HG02981 (cell line): ENCODE measurements around the gene WDR86.

ENCODE experiments used
- ATAC-seq: cut with Tn5 transposase; IDR thresholded peaks from one replicate; pipeline ENCODE4 v1.9.1; 2021; ENCODE audit warnings: mild to moderate bottlenecking, moderate library complexity; ENCODE audit not compliant: unreplicated experiment

WDR86 gene

DNA sequence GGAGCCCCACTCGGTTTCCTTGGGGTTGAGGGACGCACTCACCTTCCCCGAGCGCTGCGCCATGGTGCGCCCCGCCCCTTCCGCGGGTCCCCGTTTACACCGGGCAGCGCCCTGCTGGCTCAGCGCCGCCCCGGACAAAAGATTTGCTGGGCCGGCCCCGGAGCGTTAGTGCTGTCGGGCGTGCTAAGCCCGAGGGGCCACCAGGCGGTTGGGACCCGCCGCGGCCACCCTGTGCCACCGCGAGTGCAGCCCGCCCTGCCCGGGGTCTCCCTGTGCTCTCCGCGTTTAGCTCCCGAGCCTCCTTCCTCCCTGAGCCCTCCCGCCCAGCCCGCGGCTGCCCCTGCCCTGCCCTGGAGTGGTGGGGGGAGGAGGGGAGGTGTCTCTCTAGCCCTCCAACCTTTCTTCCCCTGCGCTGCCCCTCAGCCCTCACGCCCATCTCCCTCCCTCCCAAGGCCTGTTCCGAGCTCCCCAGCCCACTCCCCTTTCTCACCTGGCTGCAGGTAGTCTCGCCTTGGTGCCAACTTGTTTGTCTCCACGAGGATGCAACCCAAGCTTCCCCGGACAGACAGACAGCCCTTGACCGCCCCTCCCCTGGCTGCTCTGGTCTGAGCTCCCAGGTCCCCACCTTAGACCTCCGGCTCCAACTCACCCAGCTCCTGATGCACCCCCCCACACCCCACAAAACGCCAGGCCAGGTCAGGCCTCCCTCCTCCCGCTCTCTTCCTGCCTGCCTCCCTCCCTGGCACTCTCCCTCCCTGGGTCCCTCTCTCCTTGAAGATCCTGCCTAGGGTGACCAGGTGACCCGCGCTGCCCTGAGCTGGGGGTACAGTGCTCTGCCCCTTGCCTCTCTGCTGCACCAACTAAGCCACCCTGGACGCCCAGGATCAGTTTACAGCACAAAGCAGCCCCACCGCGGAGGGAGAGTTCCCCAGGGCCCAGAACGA is 30.3 kb upstream of the WDR86 start, which contains the start of gene CRYGN:
TSS of gene CRYGN (minus strand) at position 287 of the 944 bp plus-strand sequence. CDS start at position 63, 224 bp downstream.
- ATAC-seq, result no peak

- no peak for ATAC-seq
These were observed 29.2 kb upstream of the WDR86 start for GRCh38 chr7:151438864-151439601.

GRCh38 chr7:151437866-151438516 is 28.2 kb upstream of the WDR86 start:
- ATAC-seq, result no peak

DNA sequence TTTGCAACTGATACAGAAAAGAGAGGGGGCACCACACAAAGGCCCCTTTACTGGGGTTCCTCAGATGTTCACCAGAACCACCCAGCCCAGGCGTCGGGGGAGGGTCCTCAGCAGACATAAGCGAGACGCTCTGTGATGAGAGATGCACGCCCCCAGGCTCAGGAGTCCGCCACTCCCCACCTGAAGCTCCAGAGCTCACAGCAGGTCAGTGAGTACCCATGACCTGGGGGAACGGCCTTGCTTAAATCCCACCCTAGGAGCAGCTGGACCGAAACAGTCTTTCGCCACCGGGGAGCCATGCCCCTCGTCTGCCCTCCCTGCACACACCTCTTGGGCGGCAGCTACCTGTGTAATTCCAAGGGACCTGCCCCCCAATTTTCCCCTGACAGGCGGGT is 27.3 kb upstream of the WDR86 start:
- ATAC-seq, result no peak

DNA sequence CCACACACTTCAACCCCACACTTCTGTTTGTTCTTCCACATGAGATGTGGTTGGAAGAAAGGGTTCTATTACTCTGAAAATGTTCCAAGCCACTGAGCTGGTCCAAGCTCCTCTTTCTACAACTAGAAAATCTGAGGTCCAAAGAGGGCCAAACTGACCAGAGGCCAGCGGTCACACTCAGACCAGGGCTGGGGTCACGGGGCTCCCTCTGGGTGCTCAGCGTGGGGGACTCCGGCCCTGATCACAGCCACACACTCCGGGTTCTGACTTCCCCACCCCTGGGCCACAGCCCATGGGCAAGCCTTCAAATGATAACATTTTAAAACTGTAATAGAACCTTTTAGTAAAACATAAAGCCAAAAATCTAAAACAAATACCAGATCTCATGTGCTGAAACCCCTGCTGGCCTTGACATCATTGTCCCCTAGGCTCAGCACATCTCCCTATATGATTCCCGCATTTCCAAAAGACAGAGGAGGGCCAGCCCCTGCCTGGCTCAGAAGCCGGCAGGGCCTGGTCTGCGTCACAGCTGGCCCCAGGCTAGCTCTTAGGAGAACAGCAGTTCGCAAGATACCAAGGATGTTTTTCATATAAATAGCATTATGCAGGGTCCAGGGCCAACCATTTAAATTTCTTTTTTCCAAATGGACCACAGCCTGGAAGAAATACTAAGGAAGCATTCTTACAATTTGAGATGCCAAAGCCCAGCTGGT is 26.8 kb upstream of the WDR86 start:
- no peak for ATAC-seq

DNA sequence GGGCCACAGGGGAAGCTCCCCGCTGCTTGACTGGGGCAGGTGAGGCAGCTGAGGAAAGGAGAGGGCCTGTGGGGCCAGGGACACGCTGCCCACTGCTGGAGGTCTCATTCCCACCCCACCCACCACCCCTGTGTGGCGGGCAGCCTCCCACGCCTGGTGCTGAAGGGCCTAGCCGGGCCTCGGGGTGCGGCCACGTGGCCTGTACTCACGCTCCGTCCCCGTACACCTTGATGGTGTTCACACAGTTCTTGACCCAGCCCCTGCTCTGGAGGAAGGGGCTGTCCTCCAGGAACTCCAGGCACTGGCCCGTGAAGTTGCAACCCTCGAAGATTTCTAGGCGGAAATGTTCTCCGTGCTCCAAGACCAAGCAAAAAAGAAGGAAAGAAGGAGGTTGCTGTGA is 26.1 kb upstream of the WDR86 start:
- no peak for ATAC-seq

DNA sequence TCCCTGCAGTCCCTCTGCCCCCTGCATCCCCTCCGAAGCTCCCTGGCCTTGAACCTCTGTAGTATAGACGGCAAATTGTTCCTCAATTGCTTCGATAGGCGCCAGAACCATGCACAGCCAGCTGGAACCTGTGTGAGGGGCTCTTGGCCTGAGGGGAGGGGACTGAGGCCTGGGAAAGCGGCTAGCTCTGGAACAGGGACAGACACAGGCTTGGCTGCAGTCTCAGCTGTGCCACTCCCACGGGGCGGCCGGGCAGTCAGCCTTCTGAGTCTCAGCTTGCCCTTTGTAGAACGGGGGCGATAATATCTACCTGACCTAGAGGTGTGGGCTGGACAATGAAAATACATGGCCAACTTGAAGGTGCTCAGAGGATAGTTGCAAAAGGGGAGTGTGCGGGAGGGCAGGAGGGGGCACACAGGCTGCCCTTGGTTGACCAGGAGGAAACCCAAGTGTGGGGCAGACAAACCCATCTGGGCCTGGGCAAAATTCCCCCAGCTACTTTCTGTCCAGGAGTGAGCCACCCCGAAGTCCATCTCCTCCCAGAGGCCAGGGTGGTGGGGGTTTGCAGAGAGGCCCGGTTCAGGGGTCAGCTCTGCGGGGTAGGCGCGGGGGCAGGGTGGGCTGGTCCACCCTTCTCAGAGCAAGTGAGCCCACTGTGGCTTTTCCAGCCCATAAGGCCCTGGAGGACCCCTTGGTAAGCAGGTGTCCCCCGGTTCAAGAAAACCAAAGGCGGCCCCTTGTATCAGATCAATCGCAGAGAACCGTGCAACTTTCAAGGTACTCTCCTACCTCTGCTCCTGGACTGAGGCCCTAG is 25.5 kb upstream of the WDR86 start:
- ATAC-seq, result no peak

DNA sequence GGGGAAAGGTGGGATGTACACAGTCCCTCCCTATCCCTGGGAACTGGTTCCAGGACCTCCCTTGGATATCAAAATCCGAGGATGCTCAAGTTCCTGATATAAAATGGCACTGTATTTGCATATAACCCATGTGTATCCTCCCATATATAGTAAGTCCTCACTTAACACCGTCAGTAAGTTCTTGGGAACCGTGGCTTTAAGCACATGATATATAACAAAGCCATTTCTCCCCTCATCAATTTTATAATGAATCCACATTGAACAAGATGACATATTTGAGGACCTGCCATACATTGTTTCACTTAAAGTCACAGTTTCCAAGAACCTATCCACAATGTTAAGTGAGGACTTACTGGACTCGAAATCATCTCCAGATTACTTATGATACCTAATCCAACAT is 24.7 kb upstream of the WDR86 start:
- no peak for ATAC-seq

DNA sequence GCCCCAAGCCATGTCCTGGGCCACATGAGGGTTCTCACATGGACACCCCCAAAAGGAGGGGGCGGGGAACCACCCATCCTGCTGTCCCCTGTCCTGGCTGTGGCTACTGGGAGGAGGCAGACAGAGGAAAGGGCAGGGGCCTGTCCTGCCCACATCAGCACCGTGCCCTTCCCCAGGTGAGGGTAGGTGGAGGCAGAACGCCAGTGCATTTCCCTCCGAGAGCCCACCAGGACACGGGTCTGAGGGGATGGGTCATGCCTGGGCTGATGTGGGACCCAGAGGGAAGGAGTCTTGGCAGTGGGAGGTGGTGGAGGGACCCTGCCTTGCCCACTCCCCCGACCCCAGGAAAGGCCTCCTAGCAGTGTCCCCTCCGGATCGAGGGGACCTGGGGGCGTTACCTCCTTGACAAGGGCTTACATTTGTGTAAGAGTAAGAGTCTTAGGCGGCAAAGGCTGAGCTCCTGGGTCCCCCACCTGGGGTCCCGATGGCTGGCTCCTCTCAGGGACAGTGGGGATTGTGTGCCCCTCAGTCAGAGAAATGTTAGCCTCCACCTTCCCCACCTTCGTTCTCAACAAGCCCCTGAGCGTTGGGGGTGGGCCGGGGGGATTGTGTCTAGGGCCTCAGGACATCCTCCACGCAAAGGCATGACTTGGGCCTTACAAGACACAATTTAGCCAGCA is 24.0 kb upstream of the WDR86 start:
- no peak for ATAC-seq

DNA sequence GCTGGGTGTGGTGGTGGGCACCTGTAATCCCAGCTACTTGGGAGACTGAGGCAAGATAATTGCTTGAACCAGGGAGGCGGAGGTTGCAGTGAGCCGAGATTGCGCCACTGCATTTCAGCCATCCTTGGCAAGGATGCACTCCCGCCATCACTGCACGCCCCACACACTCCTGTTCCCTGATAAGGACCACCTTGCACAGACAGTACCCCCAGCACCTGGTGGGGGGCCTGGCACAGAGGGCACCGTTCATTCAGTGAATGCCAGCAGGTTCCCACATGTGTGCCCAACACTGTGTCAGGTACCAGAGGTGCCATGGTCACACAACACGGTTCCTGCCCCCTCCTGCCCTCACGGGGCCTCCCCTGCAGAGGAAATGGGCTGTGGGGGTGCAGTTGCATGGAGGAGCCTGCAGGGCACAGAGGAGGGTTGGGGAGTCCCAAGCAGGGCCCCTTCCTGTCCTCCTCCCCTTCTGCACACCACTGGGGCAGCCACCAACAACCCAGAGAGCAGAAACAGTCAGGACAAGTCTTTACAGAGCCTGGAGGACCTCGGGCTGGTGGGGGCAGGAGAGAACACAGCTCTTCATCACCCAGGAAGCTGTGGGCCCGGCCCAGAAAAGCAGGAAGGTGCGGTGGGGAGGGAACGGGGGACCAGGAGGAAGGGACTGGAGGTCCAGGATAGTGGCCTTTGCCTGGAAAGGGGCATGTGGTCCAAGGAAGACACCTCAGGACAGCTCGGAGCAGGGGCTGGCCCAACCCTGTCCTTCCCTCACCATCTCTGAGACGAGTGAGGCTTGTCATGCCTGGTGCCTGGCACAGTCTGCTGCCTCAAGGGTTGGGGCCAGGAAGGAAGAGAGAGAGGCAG is 23.1 kb upstream of the WDR86 start:
- ATAC-seq, result peak; percentile 59

GRCh38 chr7:151431768-151432311 is 22.0 kb upstream of the WDR86 start:
- ATAC-seq, result no peak

DNA sequence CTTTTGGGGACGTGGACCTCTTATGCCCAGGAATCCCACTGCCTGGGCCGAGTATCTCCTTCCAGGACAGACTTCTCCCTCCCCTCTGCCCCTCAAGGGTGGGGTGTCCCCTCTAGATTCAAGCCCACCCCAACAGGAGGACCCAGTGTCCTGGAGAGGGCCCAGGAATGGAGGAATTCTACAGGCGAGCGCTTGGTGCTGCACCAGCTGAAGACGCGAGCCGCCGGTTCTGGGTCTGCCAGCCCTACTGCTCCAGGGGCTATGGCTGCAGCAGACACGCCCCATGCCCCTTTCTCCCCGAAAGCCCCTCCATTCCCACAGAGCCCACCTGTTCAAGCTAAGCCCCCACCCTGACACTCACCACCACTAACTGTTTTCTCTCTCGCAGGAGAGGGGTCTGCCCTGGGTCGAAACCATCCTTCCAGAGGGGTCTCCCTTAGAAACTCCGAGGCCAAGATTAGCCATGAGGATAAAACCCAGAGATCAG is 21.5 kb upstream of the WDR86 start:
- ATAC-seq, result no peak

- no peak for ATAC-seq
These were observed 20.8 kb upstream of the WDR86 start for GRCh38 chr7:151430391-151431205.

GRCh38 chr7:151429560-151430331 is 19.9 kb upstream of the WDR86 start:
- peak; percentile 49 for ATAC-seq

DNA sequence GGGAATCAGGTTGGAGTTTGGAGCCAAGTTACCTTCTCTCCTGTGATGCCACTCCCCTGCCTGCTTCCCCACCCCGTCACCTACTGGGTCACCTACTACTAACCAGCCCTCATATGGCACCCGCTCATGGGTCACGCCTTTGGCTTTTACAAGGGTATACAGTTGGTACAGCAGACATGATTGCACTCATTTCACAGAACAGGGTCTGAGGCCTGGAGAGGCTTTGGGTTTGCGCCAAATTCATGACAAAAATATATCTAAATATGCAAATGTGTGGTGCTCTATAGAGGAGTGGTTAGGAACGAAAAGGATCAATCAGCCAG is 19.4 kb upstream of the WDR86 start:
- ATAC-seq, result no peak

GRCh38 chr7:151428378-151429236 is 18.8 kb upstream of the WDR86 start:
- no peak for ATAC-seq
